ENCODE data around the gene GSAP. TPM values are rescaled to one million over a fixed set of nuclear protein-coding genes. Genes with fewer than 3 reads are reported as not detected.

Gene GSAP
- total and polyA plus RNA-seq, 9 donors, result 4.0 to 19.4 (median 11.2) TPM

GRCh38 chr7:77413128-77413527 is 3.0 kb downstream of the GSAP start:
- H3K36me3 ChIP-seq, result no peaks in the 10 kb centered on the region
- no peak overlapping the region for H3K4me3 ChIP-seq
- no peak for DNase-seq
- H3K4me1 ChIP-seq (ENCODE audit: insufficient read depth), result no peaks in the 10 kb centered on the region
- no peak overlapping the region for H3K27ac ChIP-seq
- TF ChIP-seq POLR2A (IDR thresholded peaks at IDR 0.05) (no peak), EP300 (IDR thresholded peaks at IDR 0.05) (no peak)
- TF ChIP-seq, protein P1, sequence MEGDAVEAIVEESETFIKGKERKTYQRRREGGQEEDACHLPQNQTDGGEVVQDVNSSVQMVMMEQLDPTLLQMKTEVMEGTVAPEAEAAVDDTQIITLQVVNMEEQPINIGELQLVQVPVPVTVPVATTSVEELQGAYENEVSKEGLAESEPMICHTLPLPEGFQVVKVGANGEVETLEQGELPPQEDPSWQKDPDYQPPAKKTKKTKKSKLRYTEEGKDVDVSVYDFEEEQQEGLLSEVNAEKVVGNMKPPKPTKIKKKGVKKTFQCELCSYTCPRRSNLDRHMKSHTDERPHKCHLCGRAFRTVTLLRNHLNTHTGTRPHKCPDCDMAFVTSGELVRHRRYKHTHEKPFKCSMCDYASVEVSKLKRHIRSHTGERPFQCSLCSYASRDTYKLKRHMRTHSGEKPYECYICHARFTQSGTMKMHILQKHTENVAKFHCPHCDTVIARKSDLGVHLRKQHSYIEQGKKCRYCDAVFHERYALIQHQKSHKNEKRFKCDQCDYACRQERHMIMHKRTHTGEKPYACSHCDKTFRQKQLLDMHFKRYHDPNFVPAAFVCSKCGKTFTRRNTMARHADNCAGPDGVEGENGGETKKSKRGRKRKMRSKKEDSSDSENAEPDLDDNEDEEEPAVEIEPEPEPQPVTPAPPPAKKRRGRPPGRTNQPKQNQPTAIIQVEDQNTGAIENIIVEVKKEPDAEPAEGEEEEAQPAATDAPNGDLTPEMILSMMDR (IDR thresholded peaks at IDR 0.05), result no peak
- 72 to 81% (median 80%) methylated on average over 4 of the region's 4 CpGs for WGBS, 3 donors
- no peaks in the 10 kb centered on the region for H3K9me3 ChIP-seq
- intact Hi-C loops (cut with DNase I), result no loop called here
- no peaks in the 10 kb centered on the region for H3K27me3 ChIP-seq

DNA sequence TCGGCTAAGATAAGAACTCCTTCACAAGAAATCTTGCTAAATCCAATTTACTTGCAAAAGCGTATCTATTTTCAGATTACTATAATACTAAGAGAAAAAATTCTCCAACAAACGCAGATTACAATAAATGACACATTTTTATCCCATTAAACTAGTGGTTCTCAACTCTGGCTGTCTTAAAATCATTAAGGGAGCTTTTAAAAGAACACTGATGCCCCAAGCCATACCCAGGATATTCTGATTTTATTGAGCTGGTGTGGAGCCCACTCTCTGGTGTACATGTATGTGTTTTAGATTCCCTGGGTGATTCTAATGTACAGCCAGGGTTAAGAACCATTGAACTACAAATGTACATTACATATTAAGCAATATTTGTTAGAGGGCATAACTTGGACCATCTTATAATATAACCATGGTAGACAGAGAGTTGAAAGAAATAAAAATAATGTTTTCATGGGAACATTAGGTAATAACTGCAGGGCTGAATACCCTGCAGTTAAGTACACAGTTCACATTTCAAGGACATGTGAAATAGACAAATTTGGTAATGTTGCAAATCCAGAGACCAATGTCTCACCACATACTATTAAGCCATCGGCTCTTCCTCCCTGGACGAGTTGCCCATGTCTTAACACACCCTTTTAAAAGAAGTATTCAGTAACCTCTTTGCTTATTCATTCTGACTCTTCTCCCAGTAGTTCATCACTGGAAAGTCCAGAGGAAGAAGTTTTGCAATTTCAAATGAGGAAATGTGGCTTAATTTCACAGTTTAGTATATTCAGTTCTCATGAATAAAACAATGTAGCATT is 6.2 kb downstream of the GSAP start:
- TF ChIP-seq, protein P1 (IDR thresholded peaks at IDR 0.05), result no peak
- TF ChIP-seq EP300 (IDR thresholded peaks at IDR 0.05), result no peak
- 20 to 59% (median 26%) methylated on average over 5 of the region's 5 CpGs for WGBS, 3 donors
- intact Hi-C loops (cut with DNase I), result no loop called here
- H3K9me3 ChIP-seq, result no peaks in the 10 kb centered on the region
- no peak overlapping the region for H3K27ac ChIP-seq
- no peak overlapping the region for H3K4me3 ChIP-seq
- H3K27me3 ChIP-seq, result no peaks in the 10 kb centered on the region
- H3K4me1 ChIP-seq (ENCODE audit: insufficient read depth), result no peaks in the 10 kb centered on the region
- no peaks in the 10 kb centered on the region for H3K36me3 ChIP-seq
- no peak for DNase-seq

DNA sequence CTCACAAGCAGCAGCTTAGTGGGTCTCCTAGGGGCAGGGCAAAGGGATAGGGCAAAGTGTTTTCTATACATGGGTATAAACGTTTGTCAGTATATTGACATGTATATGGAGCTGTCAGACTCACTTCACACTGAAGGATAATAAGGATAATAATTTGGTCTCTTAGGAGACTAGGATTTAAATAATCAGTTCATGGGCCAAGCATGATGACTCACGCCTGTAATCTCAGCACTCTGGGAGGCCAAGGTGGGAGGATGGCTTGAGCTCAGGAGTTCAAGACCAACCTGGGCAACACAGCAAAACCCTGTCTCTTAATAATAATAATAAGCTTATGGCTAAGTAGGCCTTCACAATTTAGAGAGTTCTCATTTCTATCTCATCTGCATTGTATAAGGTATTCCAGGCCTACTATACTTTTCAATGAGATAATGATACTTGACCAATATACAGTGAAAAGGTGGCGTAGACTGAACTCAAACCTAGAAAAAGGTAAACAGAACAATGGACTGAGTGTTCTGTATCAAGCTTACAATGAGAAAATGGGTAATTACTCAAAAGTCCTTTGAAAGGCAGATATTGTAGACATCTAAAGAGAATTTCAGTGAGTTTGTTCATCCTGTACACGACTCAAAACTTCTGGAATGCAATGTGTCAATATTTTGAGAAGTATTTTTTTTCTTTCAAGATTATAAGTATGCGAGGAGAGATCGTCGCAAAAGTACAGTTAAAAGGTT is 7.0 kb downstream of the GSAP start:
- Histone ChIP-seq H3K27ac (no peak overlapping the region), H3K27me3 (no peaks in the 10 kb centered on the region), H3K4me1 (ENCODE audit: insufficient read depth) (no peaks in the 10 kb centered on the region), H3K4me3 (no peak overlapping the region), H3K36me3 (no peaks in the 10 kb centered on the region), H3K9me3 (no peaks in the 10 kb centered on the region)
- no peak for DNase-seq
- intact Hi-C loops (cut with DNase I), result no loop called here
- TF ChIP-seq, protein P1 (IDR thresholded peaks at IDR 0.05), result no peak
- TF ChIP-seq EP300 (IDR thresholded peaks at IDR 0.05), result no peak
- no peak for TF ChIP-seq POLR2A (IDR thresholded peaks at IDR 0.05)
- 46 to 58% (median 49%) methylated on average over 7 of the region's 7 CpGs for WGBS, 3 donors

DNA sequence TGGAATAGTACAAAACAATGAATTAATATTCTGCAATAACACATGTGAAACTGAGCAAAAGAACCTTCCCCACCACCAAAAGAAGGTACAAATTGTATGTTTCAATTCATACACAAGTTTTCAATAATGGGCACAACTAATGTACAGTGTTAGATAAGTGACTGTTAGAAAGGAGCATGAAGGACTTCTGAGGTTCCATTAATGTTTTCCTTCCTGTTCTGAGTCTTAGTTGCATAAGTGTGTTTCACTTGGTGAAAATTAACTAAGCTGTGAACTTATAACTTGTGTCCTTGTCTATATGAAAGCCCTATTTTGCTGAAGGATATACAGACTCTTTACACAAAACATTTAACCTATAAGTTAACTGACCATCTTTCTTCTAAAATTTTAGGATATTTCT is 8.2 kb downstream of the GSAP start:
- no peak for DNase-seq
- Histone ChIP-seq H3K4me1 (ENCODE audit: insufficient read depth) (no peaks in the 10 kb centered on the region), H3K27me3 (no peaks in the 10 kb centered on the region), H3K9me3 (no peaks in the 10 kb centered on the region), H3K36me3 (no peaks in the 10 kb centered on the region), H3K4me3 (no peak overlapping the region), H3K27ac (no peak overlapping the region)
- intact Hi-C loops (cut with DNase I), result no loop called here
- TF ChIP-seq, protein P1 (IDR thresholded peaks at IDR 0.05), result no peak
- TF ChIP-seq EP300 (IDR thresholded peaks at IDR 0.05) (no peak), POLR2A (IDR thresholded peaks at IDR 0.05) (no peak)

Measured in ovary (tissue), 9 donors.